Measurements from ENCODE around the gene IMMT. TPM values are rescaled to one million over a fixed set of nuclear protein-coding genes. Genes with fewer than 3 reads are reported as not detected.
A peak's percentile ranks its signal among the peaks of the same experiment; 100 is the strongest.

The IMMT gene
- total RNA-seq, 1 donor from 2014 or later: 99.4 TPM

GRCh38 chr2:86160156-86160952 is 34.9 kb downstream of the IMMT start:
- H3K4me3 Mint-ChIP-seq (ENCODE audit: unreplicated experiment): no peak overlapping the region
- no peak overlapping the region for H3K4me2 ChIP-seq (ENCODE audit: low read length)
- no peaks in the 10 kb centered on the region for H3K27me3 ChIP-seq (ENCODE audit: insufficient read depth, low read length)
- no peaks in the 10 kb centered on the region for H3K4me1 ChIP-seq (ENCODE audit: insufficient read depth, low read length)
- H3K9ac ChIP-seq (ENCODE audit: low read length): no peak overlapping the region
- no peak for TF ChIP-seq CTCF (IDR thresholded peaks at IDR 0.05; ENCODE audit: insufficient read depth, low read depth, low read length)
- TF ChIP-seq EZH2 (IDR thresholded peaks at IDR 0.05; ENCODE audit: insufficient read depth, low read length): no peak
- no peak overlapping the region for H3K4me3 ChIP-seq (ENCODE audit: insufficient read depth, low read depth, low read length)
- H3K9me3 ChIP-seq (ENCODE audit: insufficient read depth, low read depth, low read length): no peaks in the 10 kb centered on the region
- no peak overlapping the region for H2AFZ ChIP-seq (ENCODE audit: low read depth, low read length)
- H3K36me3 Mint-ChIP-seq (ENCODE audit: low read depth, unreplicated experiment): peaks cover 12% of the 10 kb centered on the region
- H3K27me3 Mint-ChIP-seq (ENCODE audit: low read depth, unreplicated experiment): no peaks in the 10 kb centered on the region
- FAIRE-seq (no peak), DNase-seq (ENCODE audit: low read depth) (peak; percentile 10)
- no peaks in the 10 kb centered on the region for H3K79me2 ChIP-seq (ENCODE audit: insufficient read depth, low read length)
- no peak overlapping the region for H3K27ac ChIP-seq (ENCODE audit: low read depth, low read length)
- H3K27ac Mint-ChIP-seq (ENCODE audit: unreplicated experiment): no peak overlapping the region
- peaks cover 3% of the 10 kb centered on the region for H4K20me1 ChIP-seq (ENCODE audit: insufficient read depth, low read length)
- H3K36me3 ChIP-seq (ENCODE audit: insufficient read depth, low read length): peaks cover 55% of the 10 kb centered on the region
- no peaks in the 10 kb centered on the region for H3K4me1 Mint-ChIP-seq (ENCODE audit: low read depth, unreplicated experiment)
- H3K9me3 Mint-ChIP-seq (ENCODE audit: unreplicated experiment): no peaks in the 10 kb centered on the region

- no peak overlapping the region for H3K27ac Mint-ChIP-seq (ENCODE audit: unreplicated experiment)
- H3K27me3 Mint-ChIP-seq (ENCODE audit: low read depth, unreplicated experiment): no peaks in the 10 kb centered on the region
- Histone ChIP-seq H2AFZ (ENCODE audit: low read depth, low read length) (no peak overlapping the region), H3K9me3 (ENCODE audit: insufficient read depth, low read depth, low read length) (no peaks in the 10 kb centered on the region), H3K27me3 (ENCODE audit: insufficient read depth, low read length) (no peaks in the 10 kb centered on the region), H4K20me1 (ENCODE audit: insufficient read depth, low read length) (peaks cover 3% of the 10 kb centered on the region), H3K27ac (ENCODE audit: low read depth, low read length) (no peak overlapping the region), H3K4me3 (ENCODE audit: insufficient read depth, low read depth, low read length) (no peak overlapping the region), H3K36me3 (ENCODE audit: insufficient read depth, low read length) (peaks cover 49% of the 10 kb centered on the region), H3K4me1 (ENCODE audit: insufficient read depth, low read length) (no peaks in the 10 kb centered on the region), H3K4me2 (ENCODE audit: low read length) (no peak overlapping the region), H3K9ac (ENCODE audit: low read length) (no peak overlapping the region), H3K79me2 (ENCODE audit: insufficient read depth, low read length) (no peaks in the 10 kb centered on the region)
- H3K4me3 Mint-ChIP-seq (ENCODE audit: unreplicated experiment): no peak overlapping the region
- no peaks in the 10 kb centered on the region for H3K4me1 Mint-ChIP-seq (ENCODE audit: low read depth, unreplicated experiment)
- no peak for DNase-seq (ENCODE audit: low read depth)
- FAIRE-seq: no peak
- H3K36me3 Mint-ChIP-seq (ENCODE audit: low read depth, unreplicated experiment): peaks cover 10% of the 10 kb centered on the region
- no peak for TF ChIP-seq EZH2 (IDR thresholded peaks at IDR 0.05; ENCODE audit: insufficient read depth, low read length)
- no peak for TF ChIP-seq CTCF (IDR thresholded peaks at IDR 0.05; ENCODE audit: insufficient read depth, low read depth, low read length)
- H3K9me3 Mint-ChIP-seq (ENCODE audit: unreplicated experiment): no peaks in the 10 kb centered on the region
Observed at GRCh38 chr2:86158286-86158685, 37.0 kb downstream of the IMMT start.

- H3K27ac Mint-ChIP-seq (ENCODE audit: unreplicated experiment): no peak overlapping the region
- no peak overlapping the region for H3K9ac ChIP-seq (ENCODE audit: low read length)
- H3K27ac ChIP-seq (ENCODE audit: low read depth, low read length): no peak overlapping the region
- no peaks in the 10 kb centered on the region for H3K4me1 ChIP-seq (ENCODE audit: insufficient read depth, low read length)
- H2AFZ ChIP-seq (ENCODE audit: low read depth, low read length): no peak overlapping the region
- H3K9me3 ChIP-seq (ENCODE audit: insufficient read depth, low read depth, low read length): no peaks in the 10 kb centered on the region
- no peaks in the 10 kb centered on the region for H3K27me3 ChIP-seq (ENCODE audit: insufficient read depth, low read length)
- peaks cover 42% of the 10 kb centered on the region for H3K36me3 ChIP-seq (ENCODE audit: insufficient read depth, low read length)
- DNase-seq (ENCODE audit: low read depth) (no peak), FAIRE-seq (no peak)
- no peak overlapping the region for H3K4me3 Mint-ChIP-seq (ENCODE audit: unreplicated experiment)
- H3K4me3 ChIP-seq (ENCODE audit: insufficient read depth, low read depth, low read length): no peak overlapping the region
- H4K20me1 ChIP-seq (ENCODE audit: insufficient read depth, low read length): peaks cover 3% of the 10 kb centered on the region
- H3K36me3 Mint-ChIP-seq (ENCODE audit: low read depth, unreplicated experiment): peaks cover 13% of the 10 kb centered on the region
- no peaks in the 10 kb centered on the region for H3K9me3 Mint-ChIP-seq (ENCODE audit: unreplicated experiment)
- no peaks in the 10 kb centered on the region for H3K27me3 Mint-ChIP-seq (ENCODE audit: low read depth, unreplicated experiment)
- no peaks in the 10 kb centered on the region for H3K79me2 ChIP-seq (ENCODE audit: insufficient read depth, low read length)
- TF ChIP-seq EZH2 (IDR thresholded peaks at IDR 0.05; ENCODE audit: insufficient read depth, low read length) (no peak), CTCF (IDR thresholded peaks at IDR 0.05; ENCODE audit: insufficient read depth, low read depth, low read length) (no peak)
- no peaks in the 10 kb centered on the region for H3K4me1 Mint-ChIP-seq (ENCODE audit: low read depth, unreplicated experiment)
- no peak overlapping the region for H3K4me2 ChIP-seq (ENCODE audit: low read length)
Observed at GRCh38 chr2:86157009-86157556, 38.2 kb downstream of the IMMT start.

Data from astrocyte (in vitro differentiated cells and primary cell).